Common myeloid progenitor, CD34-positive (primary cell): Measurements from ENCODE around the gene OR2Y1.
"Not testable (repeated sequence)": the region's sequence is repeated elsewhere in the genome, so short reads cannot be mapped to it uniquely, and the experiment has no call there.

ENCODE experiments used
- CTCF ChIA-PET: fragments of 350-600 bp; sonication (Branson Sonifier 250); formaldehyde crosslinking; loops from one replicate; lab custom pipeline; 2021; ENCODE audit warnings: antibody characterized with exemption; lab: Charles Lee
- POLR2A ChIA-PET: fragments of 350-600 bp; sonication (Branson Sonifier 250); formaldehyde crosslinking; loops from one replicate; lab custom pipeline; 2021; ENCODE audit warnings: antibody characterized with exemption; lab: Charles Lee
- DNase-seq, 3 donors: peaks; one replicate each; pipeline versions ENCODE4 v3.0.0 to v3.0.0-alpha.2; 2013
- H3K27ac ChIP-seq, 2 experiments: 1 replicate in 1 of 2; 2 replicates in 1 of 2; pipeline ENCODE4 v1.7.0; 2013; ENCODE audit warnings: inconsistent platforms in 2 of 2, low read length in 2 of 2, mild to moderate bottlenecking in 2 of 2, low read depth in 1 of 2, moderate library complexity in 1 of 2; ENCODE audit not compliant: severe bottlenecking in 2 of 2, insufficient read depth in 1 of 2, poor library complexity in 1 of 2
- H3K27me3 ChIP-seq, 5 experiments: replicated peaks in 2 of 5; 1 replicate in 3 of 5; 2 replicates in 2 of 5; pipeline versions ENCODE4 v1.6.1 to v1.7.0; 2013; ENCODE audit warnings: low read length in 4 of 5, mild to moderate bottlenecking in 2 of 5, moderate library complexity in 2 of 5, inconsistent platforms in 1 of 5; ENCODE audit not compliant: insufficient read depth in 5 of 5, control insufficient read depth in 4 of 5
- H3K36me3 ChIP-seq, 4 experiments: 1 replicate in 2 of 4; 2 replicates in 2 of 4; pipeline versions ENCODE4 v1.6.1 to v1.7.0; 2013; ENCODE audit warnings: low read length in 3 of 4, control low read depth in 1 of 4, mild to moderate bottlenecking in 1 of 4; ENCODE audit not compliant: control insufficient read depth in 4 of 4, insufficient read depth in 4 of 4
- H3K4me1 ChIP-seq, 4 experiments: 1 replicate in 3 of 4; 2 replicates in 1 of 4; pipeline versions ENCODE4 v1.6.1 to v1.7.1; 2013; ENCODE audit warnings: low read length in 3 of 4, mild to moderate bottlenecking in 3 of 4, control low read depth in 1 of 4, inconsistent platforms in 1 of 4, moderate library complexity in 1 of 4; ENCODE audit not compliant: control insufficient read depth in 4 of 4, insufficient read depth in 4 of 4; ENCODE audit errors: control extremely low read depth in 1 of 4
- H3K4me3 ChIP-seq, 7 experiments: 1 replicate in 4 of 7; 2 replicates in 3 of 7; pipeline versions ENCODE4 v1.5.1 to v1.7.0; 2013; ENCODE audit warnings: mild to moderate bottlenecking in 7 of 7, low read length in 6 of 7, moderate library complexity in 6 of 7, inconsistent platforms in 2 of 7, low read depth in 2 of 7, control low read depth in 1 of 7; ENCODE audit not compliant: insufficient read depth in 4 of 7, control insufficient read depth in 1 of 7; ENCODE audit errors: extremely low read depth in 1 of 7
- H3K9me3 ChIP-seq, 5 experiments: 1 replicate in 4 of 5; 2 replicates in 1 of 5; pipeline versions ENCODE4 v1.6.1 to v1.7.1; 2013; ENCODE audit warnings: low read length in 4 of 5, mild to moderate bottlenecking in 2 of 5, inconsistent platforms in 1 of 5, low read depth in 1 of 5, moderate library complexity in 1 of 5; ENCODE audit not compliant: control insufficient read depth in 4 of 5, insufficient read depth in 2 of 5; ENCODE audit errors: control extremely low read depth in 1 of 5
- WGBS: methylation state at CpG from one replicate; pipeline ENCODE4 v1.1.5; 2013; ENCODE audit not compliant: insufficient coverage; 5-methylcytosine and 5-hydroxymethylcytosine counted together

Gene OR2Y1

DNA sequence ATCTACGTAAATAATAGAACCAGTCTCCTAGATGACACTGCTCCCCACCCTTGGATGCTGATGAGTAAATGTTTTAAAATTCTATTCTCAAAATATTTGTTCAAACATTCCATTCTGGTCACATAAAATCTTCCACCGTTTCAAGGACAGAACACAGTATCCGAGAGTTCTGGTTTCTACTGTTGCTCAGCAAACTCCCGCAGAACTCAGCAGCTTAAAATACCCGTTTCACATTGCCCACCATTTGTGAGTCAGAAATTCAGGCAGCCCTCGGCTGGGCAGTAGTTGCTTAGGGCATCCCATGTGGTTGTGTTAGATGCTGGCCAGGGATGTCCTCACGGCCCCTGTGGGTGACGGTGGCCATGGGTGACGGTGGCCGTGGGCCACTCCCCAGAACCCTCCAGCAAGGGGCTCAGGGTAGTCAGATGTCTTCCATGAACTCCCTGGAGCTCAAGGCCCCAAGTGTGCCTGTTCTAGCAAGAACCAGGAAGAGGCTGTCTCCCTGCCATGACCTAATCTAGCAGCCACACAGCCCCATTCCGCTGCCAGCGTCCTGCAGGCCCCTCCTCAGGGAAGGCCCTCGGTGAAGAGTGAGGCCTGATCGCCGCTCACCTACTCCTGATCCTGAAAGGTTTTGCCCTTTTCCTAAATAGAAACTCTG is 45.4 kb upstream of the OR2Y1 start:
- POLR2A ChIA-PET = no interaction called here
- 92% methylated on average over 14 of the region's 15 CpGs for WGBS
- Histone ChIP-seq H3K27ac (peak overlapping the region in 1 of 2 experiments; percentile 23), H3K9me3 (no peaks in the 10 kb centered on the region), H3K36me3 (peaks cover 0 to 22% (median 16%) of the 10 kb centered on the region in 4 experiments), H3K27me3 (no peaks in the 10 kb centered on the region), H3K4me1 (peaks cover 0 to 31% (median 28%) of the 10 kb centered on the region in 4 experiments), H3K4me3 (peak overlapping the region in 1 of 7 experiments; percentile 8)
- DNase-seq = no peak
- CTCF ChIA-PET = interaction anchor here (0.9 to 4.1 kb wide), 15 partner anchors 9 to 90 kb away, joined by 3 to 21 read pairs (median 4); no protein-coding TSS in a partner anchor

- Histone ChIP-seq H3K4me1 (peaks cover 0 to 31% (median 28%) of the 10 kb centered on the region in 4 experiments), H3K9me3 (no peaks in the 10 kb centered on the region), H3K4me3 (no peak overlapping the region), H3K36me3 (peaks cover 0 to 15% (median 13%) of the 10 kb centered on the region in 4 experiments), H3K27me3 (no peaks in the 10 kb centered on the region), H3K27ac (no peak overlapping the region)
- ChIA-PET CTCF (interaction anchor here (0.7 to 4.1 kb wide), 12 partner anchors 13 to 347 kb away, joined by 3 to 21 read pairs (median 4); no protein-coding TSS in a partner anchor), POLR2A (no interaction called here)
- DNase-seq = peak; percentile 77 to 89 (median 83)
- 33% methylated on average over 4 of the region's 13 CpGs for WGBS
These were observed 44.7 kb upstream of the OR2Y1 start for GRCh38 chr5:180784497-180785097.

DNA sequence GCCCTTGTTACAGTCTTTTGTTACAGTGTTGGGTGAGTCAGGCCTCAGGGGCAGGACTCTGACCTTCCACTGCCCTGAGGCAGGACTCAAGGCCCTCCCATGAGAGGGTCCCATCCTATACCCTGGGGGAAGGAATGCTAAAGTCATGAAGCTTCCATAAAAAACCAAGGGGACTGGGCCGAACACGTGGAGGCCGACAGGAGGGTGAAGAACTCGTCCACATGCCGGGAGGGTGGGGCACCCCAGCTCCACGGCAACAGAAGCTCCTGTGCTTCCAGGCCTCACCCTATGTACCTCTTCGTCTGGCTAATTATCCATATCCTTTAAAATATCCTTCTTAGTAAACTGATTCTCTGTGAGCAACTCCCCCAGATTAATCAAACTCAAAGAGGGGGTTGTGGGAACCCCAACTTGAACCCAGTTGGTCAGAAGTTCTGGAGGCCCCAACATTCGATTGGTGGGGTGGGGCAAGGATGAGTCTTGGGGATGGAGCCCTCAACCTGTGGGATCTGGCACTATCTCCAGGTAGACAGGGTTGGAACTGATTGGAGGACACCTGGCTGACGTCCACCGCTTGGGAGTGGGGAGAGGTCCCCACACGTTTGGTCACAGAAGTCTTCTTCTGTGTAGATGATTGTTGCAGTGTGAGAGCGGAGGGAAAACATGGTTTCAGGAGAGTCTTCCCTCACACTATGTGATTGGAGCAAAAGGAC is 43.6 kb upstream of the OR2Y1 start:
- WGBS = 95% methylated on average over 10 of the region's 12 CpGs
- Histone ChIP-seq H3K9me3 (no peaks in the 10 kb centered on the region), H3K4me1 (peaks cover 0 to 31% (median 28%) of the 10 kb centered on the region in 4 experiments), H3K27me3 (no peaks in the 10 kb centered on the region), H3K4me3 (no peak overlapping the region), H3K27ac (no peak overlapping the region), H3K36me3 (peaks cover 0 to 8% (median 7%) of the 10 kb centered on the region in 4 experiments)
- ChIA-PET CTCF (interaction anchor here (0.7 to 3.8 kb wide), 10 partner anchors 18 to 384 kb away, joined by 3 to 12 read pairs (median 4); no protein-coding TSS in a partner anchor), POLR2A (no interaction called here)
- no peak for DNase-seq

- WGBS = 100% methylated on average over 1 of the region's 2 CpGs
- POLR2A ChIA-PET = no interaction called here
- Histone ChIP-seq H3K27me3 (no peaks in the 10 kb centered on the region), H3K27ac (no peak overlapping the region), H3K9me3 (no peaks in the 10 kb centered on the region), H3K4me1 (peaks cover 0 to 29% (median 27%) of the 10 kb centered on the region in 4 experiments), H3K4me3 (no peak overlapping the region), H3K36me3 (peaks cover 0 to 3% (median under 1%) of the 10 kb centered on the region in 4 experiments)
- DNase-seq = no peak
- CTCF ChIA-PET = interaction anchor here (1.2 to 2.3 kb wide), 6 partner anchors 19 to 385 kb away, joined by 3 to 7 read pairs (median 4); no protein-coding TSS in a partner anchor
These were observed 42.9 kb upstream of the OR2Y1 start for GRCh38 chr5:180782748-180783147.

DNA sequence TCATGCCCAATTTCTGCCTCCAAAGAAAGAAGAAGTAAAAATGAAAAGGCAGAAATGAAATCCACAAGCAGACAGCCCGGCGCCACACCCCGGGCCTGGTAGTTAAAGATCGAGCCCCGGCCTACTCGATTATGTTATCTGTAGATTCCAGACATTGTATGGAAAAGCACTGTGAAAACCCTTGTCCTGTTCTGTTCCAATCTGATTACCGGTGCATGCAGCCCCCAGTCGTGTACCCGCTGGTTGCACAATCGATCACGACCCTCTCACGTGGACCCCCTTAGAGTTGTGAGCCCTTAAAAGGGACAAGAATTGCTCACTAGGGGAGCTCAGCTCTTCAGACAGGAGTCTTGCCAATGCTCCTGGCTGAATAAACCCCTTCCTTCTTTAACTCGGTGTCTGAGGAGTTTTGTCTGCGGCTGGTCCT is 42.1 kb upstream of the OR2Y1 start:
- POLR2A ChIA-PET = not testable (repeated sequence)

GRCh38 chr5:180779985-180780610 is 40.2 kb upstream of the OR2Y1 start:
- CTCF ChIA-PET = no interaction called here
- no peaks in the 10 kb centered on the region for H3K27me3 ChIP-seq
- no peak overlapping the region for H3K4me3 ChIP-seq
- WGBS = 92% methylated on average over 9 of the region's 10 CpGs
- POLR2A ChIA-PET = interaction anchor here (0.5 kb wide), 1 partner anchor 79 kb away, joined by 3 read pairs; no protein-coding TSS in a partner anchor
- no peaks in the 10 kb centered on the region for H3K36me3 ChIP-seq
- no peak overlapping the region for H3K27ac ChIP-seq
- DNase-seq = no peak
- H3K9me3 ChIP-seq = no peaks in the 10 kb centered on the region
- peaks cover 0 to 2% (median 1%) of the 10 kb centered on the region in 4 experiments for H3K4me1 ChIP-seq

More for the DNA sequence above, 42.1 kb upstream of the OR2Y1 start:
- CTCF ChIA-PET = interaction anchor here (1.3 to 2.3 kb wide), 3 partner anchors 20 to 91 kb away, joined by 3 to 7 read pairs (median 4); no protein-coding TSS in a partner anchor
- not testable (repeated sequence) for H3K27me3 ChIP-seq, DNase-seq, H3K9me3 ChIP-seq, H3K4me3 ChIP-seq, H3K36me3 ChIP-seq
- 82% methylated on average over 12 of the region's 14 CpGs for WGBS
- Histone ChIP-seq H3K27ac (peak overlapping the region in 1 of 2 experiments; percentile 11), H3K4me1 (peaks cover 0 to 20% (median 19%) of the 10 kb centered on the region in 4 experiments)
